OCI-LY1 (cell line): Measurements from ENCODE around the gene MINDY4.

Experiments used
- EZH2 ChIP-seq: fragments of 200-600 bp; sonication (generic), shearing (Covaris generic); IDR thresholded peaks from 2 replicates; pipeline ENCODE4 v1.8.0; 2017; ENCODE audit warnings: borderline replicate concordance, mixed run types, mild to moderate bottlenecking, antibody characterized with exemption, low read length, moderate library complexity, mixed read lengths
- TF ChIP-seq, protein P1 (sequence below): fragments of 200-600 bp; sonication (generic), shearing (Covaris generic); IDR thresholded peaks from 2 replicates; pipeline ENCODE4 v1.5.1; 2017; ENCODE audit warnings: mild to moderate bottlenecking, antibody characterized with exemption, low read length, moderate library complexity, mixed read lengths

- TF ChIP-seq, protein P1, sequence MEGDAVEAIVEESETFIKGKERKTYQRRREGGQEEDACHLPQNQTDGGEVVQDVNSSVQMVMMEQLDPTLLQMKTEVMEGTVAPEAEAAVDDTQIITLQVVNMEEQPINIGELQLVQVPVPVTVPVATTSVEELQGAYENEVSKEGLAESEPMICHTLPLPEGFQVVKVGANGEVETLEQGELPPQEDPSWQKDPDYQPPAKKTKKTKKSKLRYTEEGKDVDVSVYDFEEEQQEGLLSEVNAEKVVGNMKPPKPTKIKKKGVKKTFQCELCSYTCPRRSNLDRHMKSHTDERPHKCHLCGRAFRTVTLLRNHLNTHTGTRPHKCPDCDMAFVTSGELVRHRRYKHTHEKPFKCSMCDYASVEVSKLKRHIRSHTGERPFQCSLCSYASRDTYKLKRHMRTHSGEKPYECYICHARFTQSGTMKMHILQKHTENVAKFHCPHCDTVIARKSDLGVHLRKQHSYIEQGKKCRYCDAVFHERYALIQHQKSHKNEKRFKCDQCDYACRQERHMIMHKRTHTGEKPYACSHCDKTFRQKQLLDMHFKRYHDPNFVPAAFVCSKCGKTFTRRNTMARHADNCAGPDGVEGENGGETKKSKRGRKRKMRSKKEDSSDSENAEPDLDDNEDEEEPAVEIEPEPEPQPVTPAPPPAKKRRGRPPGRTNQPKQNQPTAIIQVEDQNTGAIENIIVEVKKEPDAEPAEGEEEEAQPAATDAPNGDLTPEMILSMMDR = no peak
- TF ChIP-seq EZH2 = no peak
These were observed 146.1 kb downstream of the MINDY4 start for GRCh38 chr7:30917216-30917893.
